Measurements from ENCODE around the gene LSAMP. TPM values are rescaled to one million over a fixed set of nuclear protein-coding genes. Genes with fewer than 3 reads are reported as not detected.

The LSAMP gene
- total and polyA plus RNA-seq, 2 of the 13 experiments (the other 11 are each of a cell fraction or from before 2014, with no cell fraction given): not detected

- 0% methylated on average over 2 of the region's 2 CpGs for WGBS (ENCODE audit: low lambda C conversion rate)
- no peak overlapping the region for H3K4me3 ChIP-seq (replicated peaks in 1 of 3; ENCODE audit: insufficient read depth in 1 of 3, low read depth in 2 of 3, low read length in 3 of 3)
- H2AFZ ChIP-seq (ENCODE audit: low read length): no peak overlapping the region
- TF ChIP-seq NFE2 (CRISPR knock-in tag; IDR thresholded peaks at IDR 0.05) (no peak), MTF2 (CRISPR knock-in tag; IDR thresholded peaks at IDR 0.05; ENCODE audit: borderline replicate concordance) (no peak)
- H3K36me3 ChIP-seq (replicated peaks in 1 of 2; ENCODE audit: control insufficient read depth in 1 of 2, insufficient read depth in 2 of 2, low read length in 2 of 2): no peaks in the 10 kb centered on the region
- H4K20me1 ChIP-seq (ENCODE audit: insufficient read depth, low read length): no peaks in the 10 kb centered on the region
- BruUV-seq (replicated peaks): no TSS peak
- H3K27ac ChIP-seq (ENCODE audit: extremely low read length, insufficient read depth, low read length): no peak overlapping the region
- H3K4me1 ChIP-seq (ENCODE audit: insufficient read depth, low read length): no peaks in the 10 kb centered on the region
- ChIA-PET POLR2A (no interaction called here), CTCF (ENCODE audit: low intra/inter-chr PET ratio, low total read pairs) (no interaction called here)
- H3K9ac ChIP-seq (ENCODE audit: insufficient read depth, low read depth, low read length): no peak overlapping the region
- FAIRE-seq (no peak), DNase-seq (ENCODE audit: low spot score) (no peak), ATAC-seq (no peak)
- H3K79me2 ChIP-seq (ENCODE audit: insufficient read depth, low read length): no peaks in the 10 kb centered on the region
- intact Hi-C loops (cut with micrococcal nuclease; ENCODE audit: unreplicated experiment) (no loop called here), in situ Hi-C loops (cut with HindIII; ENCODE audit: extremely low pct_ligation_motif_present, low pct_unique_long_range_greater_than_20kb) (no loop called here)
- H3K27me3 ChIP-seq (ENCODE audit: control insufficient read depth in 1 of 2, insufficient read depth in 2 of 2, low read length in 2 of 2): no peaks in the 10 kb centered on the region; a peak in 1 of 5 replicates
- H3K4me2 ChIP-seq (ENCODE audit: low read depth, low read length): no peak overlapping the region
- H3K9me3 ChIP-seq (ENCODE audit: low read length): no peaks in the 10 kb centered on the region
Observed at GRCh38 chr3:116342499-116342898, 102.8 kb downstream of the LSAMP start.

DNA sequence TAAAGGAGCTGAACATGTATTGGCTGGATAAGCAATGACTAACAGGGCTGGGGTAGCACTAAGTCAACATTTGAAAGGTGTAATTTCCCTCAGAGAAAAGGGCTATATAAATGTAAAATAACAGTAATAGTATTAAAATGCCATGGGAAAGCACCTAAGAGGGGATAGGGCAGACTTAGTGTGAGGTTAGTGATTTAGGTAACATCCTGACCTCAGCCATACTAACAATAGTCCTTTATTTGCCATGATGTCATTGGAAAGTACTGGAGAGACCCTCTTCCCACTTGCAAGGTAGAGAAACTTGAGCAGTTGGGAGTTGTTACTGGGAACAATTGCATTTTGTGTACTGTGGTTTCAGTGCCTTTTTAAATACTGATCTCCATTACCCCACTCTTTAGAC, 103.4 kb downstream of the LSAMP start:
- no peak overlapping the region for H3K4me2 ChIP-seq (ENCODE audit: low read depth, low read length)
- no peaks in the 10 kb centered on the region for H3K4me1 ChIP-seq (ENCODE audit: insufficient read depth, low read length)
- no peak overlapping the region for H3K4me3 ChIP-seq (replicated peaks in 1 of 3; ENCODE audit: insufficient read depth in 1 of 3, low read depth in 2 of 3, low read length in 3 of 3)
- H3K27me3 ChIP-seq (ENCODE audit: control insufficient read depth in 1 of 2, insufficient read depth in 2 of 2, low read length in 2 of 2): no peaks in the 10 kb centered on the region; a peak in 1 of 5 replicates
- H2AFZ ChIP-seq (ENCODE audit: low read length): no peak overlapping the region
- ChIA-PET POLR2A (no interaction called here), CTCF (ENCODE audit: low intra/inter-chr PET ratio, low total read pairs) (no interaction called here)
- no peak overlapping the region for H3K9ac ChIP-seq (ENCODE audit: insufficient read depth, low read depth, low read length)
- H3K79me2 ChIP-seq (ENCODE audit: insufficient read depth, low read length): no peaks in the 10 kb centered on the region
- no peak for DNase-seq (ENCODE audit: low spot score)
- in situ Hi-C loops (cut with HindIII; ENCODE audit: extremely low pct_ligation_motif_present, low pct_unique_long_range_greater_than_20kb) (no loop called here), intact Hi-C loops (cut with micrococcal nuclease; ENCODE audit: unreplicated experiment) (no loop called here)
- no peak for FAIRE-seq
- no peaks in the 10 kb centered on the region for H3K36me3 ChIP-seq (replicated peaks in 1 of 2; ENCODE audit: control insufficient read depth in 1 of 2, insufficient read depth in 2 of 2, low read length in 2 of 2)
- no peaks in the 10 kb centered on the region for H4K20me1 ChIP-seq (ENCODE audit: insufficient read depth, low read length)
- H3K9me3 ChIP-seq (ENCODE audit: low read length): no peaks in the 10 kb centered on the region
- no TSS peak for BruUV-seq (replicated peaks)
- no peak for TF ChIP-seq AGO2 (optimal IDR thresholded peaks at IDR 0.05; ENCODE audit: low read depth, low read length)
- TF ChIP-seq ATF7 (IDR thresholded peaks at IDR 0.05): 0 out of 2 replicates have a peak, but pooled peaks have one; percentile 2
- TF ChIP-seq ATF7 (CRISPR knock-in tag; IDR thresholded peaks at IDR 0.05): no peak
- ATAC-seq: no peak
- no peak overlapping the region for H3K27ac ChIP-seq (ENCODE audit: extremely low read length, insufficient read depth, low read length)

All from HepG2 (cell line).